Measurements from ENCODE around the gene LDLRAP1. TPM values are rescaled to one million over a fixed set of nuclear protein-coding genes. Genes with fewer than 3 reads are reported as not detected.
"Not testable (repeated sequence)": the region's sequence is repeated elsewhere in the genome, so short reads cannot be mapped to it uniquely, and the experiment has no call there.

LDLRAP1 gene
- total and polyA plus RNA-seq, 9 donors = 9.1 to 17.4 (median 13.1) TPM

GRCh38 chr1:25590096-25590824 is 46.9 kb downstream of the LDLRAP1 start:
- 61 to 73% (median 66%) methylated on average over 8 of the region's 8 CpGs for WGBS, 3 donors
- no peak for DNase-seq
- H3K9me3 ChIP-seq = no peaks in the 10 kb centered on the region
- H3K27me3 ChIP-seq = no peaks in the 10 kb centered on the region
- H3K4me3 ChIP-seq = no peak overlapping the region
- H3K4me1 ChIP-seq (ENCODE audit: insufficient read depth) = no peaks in the 10 kb centered on the region
- intact Hi-C loops (cut with DNase I) = no loop called here
- no peak for TF ChIP-seq EP300 (IDR thresholded peaks at IDR 0.05)
- TF ChIP-seq POLR2A (IDR thresholded peaks at IDR 0.05) = no peak
- TF ChIP-seq CTCF (IDR thresholded peaks at IDR 0.05) = no peak
- H3K27ac ChIP-seq = no peak overlapping the region
- no peaks in the 10 kb centered on the region for H3K36me3 ChIP-seq

- DNase-seq = no peak
- Histone ChIP-seq H3K4me3 (no peak overlapping the region), H3K4me1 (ENCODE audit: insufficient read depth) (no peaks in the 10 kb centered on the region), H3K27me3 (no peaks in the 10 kb centered on the region), H3K27ac (no peak overlapping the region), H3K9me3 (no peaks in the 10 kb centered on the region), H3K36me3 (no peaks in the 10 kb centered on the region)
- intact Hi-C loops (cut with DNase I) = no loop called here
- no peak for TF ChIP-seq CTCF (IDR thresholded peaks at IDR 0.05)
- TF ChIP-seq EP300 (IDR thresholded peaks at IDR 0.05) = no peak
- no peak for TF ChIP-seq POLR2A (IDR thresholded peaks at IDR 0.05)
- WGBS, 3 donors = 54 to 66% (median 59%) methylated on average over 2 of the region's 2 CpGs
Observed at GRCh38 chr1:25593861-25594260, 50.5 kb downstream of the LDLRAP1 start.

GRCh38 chr1:25594971-25595370 is 51.6 kb downstream of the LDLRAP1 start:
- TF ChIP-seq POLR2A (IDR thresholded peaks at IDR 0.05) = no peak
- no peak for TF ChIP-seq EP300 (IDR thresholded peaks at IDR 0.05)
- Histone ChIP-seq H3K36me3 (no peaks in the 10 kb centered on the region), H3K4me1 (ENCODE audit: insufficient read depth) (no peaks in the 10 kb centered on the region), H3K27ac (no peak overlapping the region), H3K27me3 (no peaks in the 10 kb centered on the region), H3K9me3 (no peaks in the 10 kb centered on the region), H3K4me3 (no peak overlapping the region)
- WGBS, 3 donors = 69 to 89% (median 85%) methylated on average over 2 of the region's 2 CpGs
- intact Hi-C loops (cut with DNase I) = no loop called here
- DNase-seq = no peak

- WGBS, 3 donors = 93 to 94% (median 94%) methylated on average over 5 of the region's 5 CpGs
Observed at GRCh38 chr1:25596641-25597040, 53.2 kb downstream of the LDLRAP1 start.

GRCh38 chr1:25598879-25599278 is 55.5 kb downstream of the LDLRAP1 start:
- intact Hi-C loops (cut with DNase I) = no loop called here
- no peak overlapping the region for H3K27ac ChIP-seq
- TF ChIP-seq CTCF (IDR thresholded peaks at IDR 0.05) (no peak), EP300 (IDR thresholded peaks at IDR 0.05) (no peak), POLR2A (IDR thresholded peaks at IDR 0.05) (no peak)
- 89 to 100% (median 96%) methylated on average over 1 of the region's 1 CpG for WGBS, 3 donors
- no peaks in the 10 kb centered on the region for H3K4me1 ChIP-seq (ENCODE audit: insufficient read depth)
- H3K36me3 ChIP-seq = no peaks in the 10 kb centered on the region
- no peak overlapping the region for H3K4me3 ChIP-seq
- no peaks in the 10 kb centered on the region for H3K27me3 ChIP-seq
- H3K9me3 ChIP-seq = no peaks in the 10 kb centered on the region
- no peak for DNase-seq

More at GRCh38 chr1:25596641-25597040, 53.2 kb downstream of the LDLRAP1 start:
- H3K36me3 ChIP-seq; H3K4me3 ChIP-seq; H3K4me1 ChIP-seq (ENCODE audit: insufficient read depth); H3K27ac ChIP-seq; H3K27me3 ChIP-seq; intact Hi-C loops (cut with DNase I); H3K9me3 ChIP-seq; DNase-seq: not testable (repeated sequence)
